HepG2 (cell line): ENCODE measurements around the gene MCC. TPM values are rescaled to one million over a fixed set of nuclear protein-coding genes. Genes with fewer than 3 reads are reported as not detected.

Experiments used
- ATAC-seq: fragments of 200-7000 bp; cut with Tn5 transposase; 3 replicates; pipeline ENCODE4 v1.9.1; 2020; ENCODE audit warnings: mild to moderate bottlenecking, moderate library complexity
- BruUV-seq: library from RNA; stranded (reverse); fragments of 400-500 nt; replicated peaks from 2 replicates; lab custom pipeline; 2021; lab: Mats Ljungman, UMichigan
- CTCF ChIA-PET: fragments of 300-600 bp; formaldehyde crosslinking; extraction: SDS; loops from one replicate; lab custom pipeline; 2021; ENCODE audit warnings: low total read pairs, inconsistent platforms, low intra/inter-chr PET ratio; lab: Yijun Ruan, JAX
- POLR2A ChIA-PET: fragments of 350-600 bp; sonication (Branson Sonifier 250); formaldehyde crosslinking; loops from one replicate; lab custom pipeline; 2020; ENCODE audit warnings: antibody characterized with exemption, inconsistent platforms; lab: Yijun Ruan, JAX
- DNase-seq: peaks from one replicate; pipeline ENCODE4 v3.0.0-alpha.2; 2015; ENCODE audit warnings: low spot score
- FAIRE-seq: peaks from 3 replicates; lab custom pipeline; 2011; peaks lifted over from hg19 to GRCh38; lab: Jason Lieb, UNC
- H2AFZ ChIP-seq: one replicate; pipeline ENCODE4 v1.6.1; 2011; ENCODE audit warnings: low read length, inconsistent platforms
- H3K27ac ChIP-seq: fragments of 300-600 bp; 3 replicates; pipeline ENCODE4 v1.8.0; 2011; ENCODE audit warnings: mixed run types, mild to moderate bottlenecking, mixed read lengths, low read length, inconsistent platforms; ENCODE audit not compliant: insufficient read depth; ENCODE audit errors: extremely low read length
- H3K27me3 ChIP-seq, 2 experiments: fragments of 200-600 bp in 1 of 2; 2 replicates in 1 of 2; 3 replicates in 1 of 2; pipeline versions ENCODE4 v1.6.0 to v1.8.0; 2011; ENCODE audit warnings: low read length in 2 of 2, mild to moderate bottlenecking in 2 of 2, moderate library complexity in 2 of 2, inconsistent platforms in 1 of 2; ENCODE audit not compliant: insufficient read depth in 2 of 2, control insufficient read depth in 1 of 2
- H3K36me3 ChIP-seq, 2 experiments: fragments of 200-600 bp in 1 of 2; replicated peaks in 1 of 2; 2 replicates in 1 of 2; 3 replicates in 1 of 2; pipeline versions ENCODE4 v1.5.1 to v1.8.0; 2011; ENCODE audit warnings: low read length in 2 of 2, inconsistent platforms in 1 of 2; ENCODE audit not compliant: insufficient read depth in 2 of 2, control insufficient read depth in 1 of 2
- H3K4me1 ChIP-seq: 2 replicates; pipeline ENCODE4 v1.5.1; 2012; ENCODE audit warnings: low read length, inconsistent platforms; ENCODE audit not compliant: insufficient read depth
- H3K4me2 ChIP-seq: 2 replicates; pipeline ENCODE4 v1.6.0; 2011; ENCODE audit warnings: low read depth, low read length, inconsistent platforms
- H3K4me3 ChIP-seq, 3 experiments: fragments of 200-600 bp in 1 of 3; sonication (generic), shearing (Covaris generic) in 1 of 3; replicated peaks in 1 of 3; 2 replicates each; pipeline ENCODE4 v1.5.1; 2011 to 2016; ENCODE audit warnings: low read length in 3 of 3, inconsistent platforms in 2 of 3, low read depth in 2 of 3, mild to moderate bottlenecking in 2 of 3, control low read depth in 1 of 3, mixed read lengths in 1 of 3; ENCODE audit not compliant: insufficient read depth in 1 of 3
- H3K79me2 ChIP-seq: one replicate; pipeline ENCODE4 v1.6.1; 2011; ENCODE audit warnings: low read length, inconsistent platforms; ENCODE audit not compliant: insufficient read depth
- H3K9ac ChIP-seq: 2 replicates; pipeline ENCODE4 v1.6.0; 2011; ENCODE audit warnings: mild to moderate bottlenecking, low read depth, low read length, inconsistent platforms; ENCODE audit not compliant: insufficient read depth
- H3K9me3 ChIP-seq: 2 replicates; pipeline ENCODE4 v1.5.1; 2012; ENCODE audit warnings: mild to moderate bottlenecking, low read length
- H4K20me1 ChIP-seq: 2 replicates; pipeline ENCODE4 v1.6.0; 2011; ENCODE audit warnings: inconsistent platforms, mild to moderate bottlenecking, low read length, moderate library complexity; ENCODE audit not compliant: insufficient read depth
- ARID3A ChIP-seq: IDR thresholded peaks from 2 replicates; pipeline ENCODE4 v1.6.1; 2012; ENCODE audit warnings: low read depth, low read length, improper control_type of control experiment
- BCL6 ChIP-seq: IDR thresholded peaks from 2 replicates; pipeline ENCODE4 v1.6.1; 2016; ENCODE audit warnings: missing genetic modification reagents, missing compliant biosample characterization
- DNMT3B ChIP-seq: conservative IDR thresholded peaks from 2 replicates; pipeline ENCODE4 v1.6.1; 2016; ENCODE audit warnings: missing biosample characterization, control low read depth
- FOXA3 ChIP-seq: IDR thresholded peaks from 2 replicates; pipeline ENCODE4 v1.6.1; 2016; ENCODE audit warnings: missing genetic modification reagents, missing compliant biosample characterization
- FOXO1 ChIP-seq: sonication (generic); formaldehyde crosslinking; IDR thresholded peaks from 2 replicates; pipeline ENCODE4 v1.4.0; 2020; ENCODE audit warnings: missing genetic modification reagents
- GATAD2A ChIP-seq: IDR thresholded peaks from 2 replicates; pipeline ENCODE4 v1.6.1; 2016
- HDAC1 ChIP-seq: sonication (generic); formaldehyde crosslinking; IDR thresholded peaks from 2 replicates; pipeline ENCODE4 v1.5.1; 2020; ENCODE audit warnings: mild to moderate bottlenecking, missing genetic modification reagents
- MBNL3 ChIP-seq: fragments of 250-450 bp; sonication (Bioruptor Pico); conservative IDR thresholded peaks from 2 replicates; pipeline ENCODE4 v1.8.0; 2022; ENCODE audit warnings: mild to moderate bottlenecking, inconsistent platforms
- NR1H2 ChIP-seq: sonication (generic); formaldehyde crosslinking; IDR thresholded peaks from 2 replicates; pipeline ENCODE4 v1.8.1; 2022; ENCODE audit warnings: low read depth, missing genetic modification reagents, borderline replicate concordance
- RFXANK ChIP-seq: IDR thresholded peaks from 2 replicates; pipeline ENCODE4 v1.6.1; 2016
- RORA ChIP-seq: sonication (generic); formaldehyde crosslinking; IDR thresholded peaks from 2 replicates; pipeline ENCODE4 v1.5.0; 2020; ENCODE audit warnings: mild to moderate bottlenecking, missing genetic modification reagents, moderate library complexity
- RXRA ChIP-seq: sonication (generic); formaldehyde crosslinking; IDR thresholded peaks from 2 replicates; pipeline ENCODE4 v1.5.1; 2020; ENCODE audit warnings: missing genetic modification reagents
- SRSF4 ChIP-seq: fragments of 200-400 bp; formaldehyde crosslinking; IDR thresholded peaks from one replicate; pipeline ENCODE4 v1.6.1; 2018; ENCODE audit warnings: mild to moderate bottlenecking, low read depth, low read length, moderate library complexity; ENCODE audit not compliant: poor library complexity, severe bottlenecking
- STAT5B ChIP-seq: sonication (generic); formaldehyde crosslinking; IDR thresholded peaks from 2 replicates; pipeline ENCODE4 v1.4.0; 2020; ENCODE audit warnings: missing genetic modification reagents
- ZNF331 ChIP-seq: sonication (generic); formaldehyde crosslinking; IDR thresholded peaks from 2 replicates; pipeline ENCODE4 v1.4.0; 2020; ENCODE audit warnings: missing genetic modification reagents
- ZNF549 ChIP-seq: sonication (generic); formaldehyde crosslinking; IDR thresholded peaks from 2 replicates; pipeline ENCODE4 v1.5.0; 2020; ENCODE audit warnings: missing genetic modification reagents
- ZNF580 ChIP-seq: IDR thresholded peaks from 2 replicates; pipeline ENCODE4 v1.6.1; 2016; ENCODE audit warnings: low read depth, borderline replicate concordance
- ZNF597 ChIP-seq: sonication (generic); formaldehyde crosslinking; IDR thresholded peaks from 2 replicates; pipeline ENCODE4 v1.5.0; 2020; ENCODE audit warnings: missing genetic modification reagents
- ZNF713 ChIP-seq: sonication (generic); formaldehyde crosslinking; IDR thresholded peaks from 2 replicates; pipeline ENCODE4 v1.4.0; 2020; ENCODE audit warnings: mild to moderate bottlenecking, missing genetic modification reagents
- ZSCAN29 ChIP-seq: sonication (generic); formaldehyde crosslinking; conservative IDR thresholded peaks from 2 replicates; pipeline ENCODE4 v1.4.0; 2020; ENCODE audit warnings: mild to moderate bottlenecking, missing genetic modification reagents
- WGBS: methylation state at CpG from one replicate; pipeline ENCODE4 v1.1.6; 2017; ENCODE audit warnings: low lambda C conversion rate; 5-methylcytosine and 5-hydroxymethylcytosine counted together
- in situ Hi-C: cut with HindIII; loops from 2 replicates; pipeline ENCODE4 v1.10.0; 2017; ENCODE audit warnings: low pct_unique_long_range_greater_than_20kb; ENCODE audit not compliant: extremely low pct_ligation_motif_present
- intact Hi-C: fragments of 100-400 bp; cut with micrococcal nuclease; formaldehyde crosslinking; loops from one replicate; pipeline ENCODE4 v1.10.0; 2022; ENCODE audit not compliant: unreplicated experiment
- polyA plus RNA-seq, 8 experiments: library from polyadenylated mRNA; depleted of rRNA in 3 of 8; stranded (reverse) in 7 of 8; unstranded in 1 of 8; fragments of >200 nt; fragmentation: Illumina TruSeq in 4 of 8; extraction: Trizol in 4 of 8; gene quantifications; 2 replicates each; pipeline versions ENCODE4 v1.2.1 to v1.2.3, GENCODE V29; 2011 to 2016; ENCODE audit warnings: low read depth in 4 of 8, missing spikeins in 1 of 8, mixed read lengths in 1 of 8; ENCODE audit not compliant: insufficient read depth in 1 of 8
- total RNA-seq, 5 experiments: library from RNA; depleted of rRNA; stranded (reverse); fragments of >200 nt; fragmentation: Illumina TruSeq; extraction: Trizol; gene quantifications; 2 replicates each; pipeline ENCODE4 v1.2.3, GENCODE V29; 2016; ENCODE audit warnings: low read depth in 1 of 5
- TF ChIP-seq, protein P1 (sequence below): sonication (generic); formaldehyde crosslinking; IDR thresholded peaks from 2 replicates; pipeline ENCODE4 v1.4.0; 2020; ENCODE audit warnings: missing genetic modification reagents, borderline replicate concordance
- TF ChIP-seq, protein P2 (sequence below): sonication (generic); formaldehyde crosslinking; IDR thresholded peaks from 2 replicates; pipeline ENCODE4 v1.4.0; 2020; ENCODE audit warnings: missing genetic modification reagents

The MCC gene
- total and polyA plus RNA-seq, 2 of the 13 experiments (the other 11 are each of a cell fraction or from before 2014, with no cell fraction given) = 0.55 to 2.4 TPM

DNA sequence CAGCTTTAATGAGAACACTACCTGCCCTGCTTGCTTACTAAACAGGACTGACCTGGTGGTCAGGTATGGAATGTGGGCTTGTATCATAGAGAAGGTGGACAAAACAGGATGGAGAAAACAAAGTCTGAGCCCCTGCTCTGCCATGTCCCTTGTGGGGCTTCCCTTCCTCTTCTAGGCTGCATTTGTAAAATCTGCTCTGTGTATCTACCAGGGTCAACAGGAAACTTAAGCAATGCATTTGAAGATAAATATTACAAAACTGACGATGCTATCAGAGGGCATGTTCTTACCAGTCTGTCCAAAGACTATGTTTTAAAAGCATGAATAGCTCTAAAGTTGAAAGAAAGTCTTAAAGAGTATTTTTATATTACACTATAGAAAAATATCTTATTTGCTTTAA is 282.9 kb downstream of the MCC start:
- Histone ChIP-seq H3K79me2 (no peaks in the 10 kb centered on the region), H2AFZ (no peak overlapping the region), H3K27ac (peak overlapping the region; percentile 3), H3K4me2 (peak overlapping the region; percentile 30; the same call in 1 of the 2 replicates), H3K27me3 (peaks cover 0 to 8% of the 10 kb centered on the region in 2 experiments; a peak in 1 of 5 replicates), H4K20me1 (no peaks in the 10 kb centered on the region), H3K36me3 (no peaks in the 10 kb centered on the region), H3K9ac (no peak overlapping the region), H3K4me1 (peaks cover 38% of the 10 kb centered on the region), H3K4me3 (no peak overlapping the region), H3K9me3 (no peaks in the 10 kb centered on the region)
- DNase-seq (peak; percentile 50), FAIRE-seq (peak; percentile 69), ATAC-seq (peak; percentile 49)
- 0% methylated on average over 1 of the region's 1 CpG for WGBS
- in situ Hi-C loops (no loop called here), intact Hi-C loops (no loop called here)
- POLR2A ChIA-PET = interaction anchor here (0.8 kb wide), 1 partner anchor 229 kb away, joined by 3 read pairs; the partner anchor contains the start of gene DCP2
- BruUV-seq = no TSS peak
- CTCF ChIA-PET = no interaction called here
- TF ChIP-seq ARID3A (no peak), GATAD2A (CRISPR knock-in tag) (peak; percentile 36; the same call in 1 of the 2 replicates), MBNL3 (no peak), SRSF4 (no peak), NR1H2 (CRISPR knock-in tag) (no peak), ZNF597 (CRISPR knock-in tag) (no peak), STAT5B (no peak), ZNF713 (no peak), RXRA (no peak), ZNF580 (CRISPR knock-in tag) (no peak), HDAC1 (CRISPR knock-in tag) (no peak), ZNF331 (CRISPR knock-in tag) (no peak), FOXA3 (CRISPR knock-in tag) (peak; percentile 55; the same call in 1 of the 2 replicates), RFXANK (no peak), DNMT3B (CRISPR knock-in tag) (no peak), FOXO1 (0 out of 2 replicates have a peak, but pooled peaks have one; percentile 28), RORA (CRISPR knock-in tag) (no peak), ZSCAN29 (CRISPR knock-in tag) (no peak), ZNF549 (CRISPR knock-in tag) (no peak), BCL6 (no peak)
- TF ChIP-seq, protein P1, sequence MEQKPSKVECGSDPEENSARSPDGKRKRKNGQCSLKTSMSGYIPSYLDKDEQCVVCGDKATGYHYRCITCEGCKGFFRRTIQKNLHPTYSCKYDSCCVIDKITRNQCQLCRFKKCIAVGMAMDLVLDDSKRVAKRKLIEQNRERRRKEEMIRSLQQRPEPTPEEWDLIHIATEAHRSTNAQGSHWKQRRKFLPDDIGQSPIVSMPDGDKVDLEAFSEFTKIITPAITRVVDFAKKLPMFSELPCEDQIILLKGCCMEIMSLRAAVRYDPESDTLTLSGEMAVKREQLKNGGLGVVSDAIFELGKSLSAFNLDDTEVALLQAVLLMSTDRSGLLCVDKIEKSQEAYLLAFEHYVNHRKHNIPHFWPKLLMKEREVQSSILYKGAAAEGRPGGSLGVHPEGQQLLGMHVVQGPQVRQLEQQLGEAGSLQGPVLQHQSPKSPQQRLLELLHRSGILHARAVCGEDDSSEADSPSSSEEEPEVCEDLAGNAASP (CRISPR knock-in tag) = no peak
- TF ChIP-seq, protein P2, sequence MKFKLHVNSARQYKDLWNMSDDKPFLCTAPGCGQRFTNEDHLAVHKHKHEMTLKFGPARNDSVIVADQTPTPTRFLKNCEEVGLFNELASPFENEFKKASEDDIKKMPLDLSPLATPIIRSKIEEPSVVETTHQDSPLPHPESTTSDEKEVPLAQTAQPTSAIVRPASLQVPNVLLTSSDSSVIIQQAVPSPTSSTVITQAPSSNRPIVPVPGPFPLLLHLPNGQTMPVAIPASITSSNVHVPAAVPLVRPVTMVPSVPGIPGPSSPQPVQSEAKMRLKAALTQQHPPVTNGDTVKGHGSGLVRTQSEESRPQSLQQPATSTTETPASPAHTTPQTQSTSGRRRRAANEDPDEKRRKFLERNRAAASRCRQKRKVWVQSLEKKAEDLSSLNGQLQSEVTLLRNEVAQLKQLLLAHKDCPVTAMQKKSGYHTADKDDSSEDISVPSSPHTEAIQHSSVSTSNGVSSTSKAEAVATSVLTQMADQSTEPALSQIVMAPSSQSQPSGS (CRISPR knock-in tag) = no peak
